Loucy (cell line): ENCODE results near the gene PTTG1IP2.

Source experiments
- EZH2phosphoT487 ChIP-seq: fragments of 200-600 bp; IDR thresholded peaks from 2 replicates; pipeline ENCODE4 v1.6.1; 2018; ENCODE audit warnings: antibody characterized with exemption, mild to moderate bottlenecking, moderate library complexity, borderline replicate concordance
- TF ChIP-seq, protein P1 (sequence below): fragments of 200-600 bp; sonication (generic); conservative IDR thresholded peaks from 2 replicates; pipeline ENCODE4 v1.5.1; 2014; ENCODE audit warnings: mild to moderate bottlenecking, antibody characterized with exemption, low read length

GRCh38 chr7:90474284-90475210 is 5.1 kb downstream of the PTTG1IP2 start:
- no peak for TF ChIP-seq EZH2phosphoT487
- TF ChIP-seq, protein P1, sequence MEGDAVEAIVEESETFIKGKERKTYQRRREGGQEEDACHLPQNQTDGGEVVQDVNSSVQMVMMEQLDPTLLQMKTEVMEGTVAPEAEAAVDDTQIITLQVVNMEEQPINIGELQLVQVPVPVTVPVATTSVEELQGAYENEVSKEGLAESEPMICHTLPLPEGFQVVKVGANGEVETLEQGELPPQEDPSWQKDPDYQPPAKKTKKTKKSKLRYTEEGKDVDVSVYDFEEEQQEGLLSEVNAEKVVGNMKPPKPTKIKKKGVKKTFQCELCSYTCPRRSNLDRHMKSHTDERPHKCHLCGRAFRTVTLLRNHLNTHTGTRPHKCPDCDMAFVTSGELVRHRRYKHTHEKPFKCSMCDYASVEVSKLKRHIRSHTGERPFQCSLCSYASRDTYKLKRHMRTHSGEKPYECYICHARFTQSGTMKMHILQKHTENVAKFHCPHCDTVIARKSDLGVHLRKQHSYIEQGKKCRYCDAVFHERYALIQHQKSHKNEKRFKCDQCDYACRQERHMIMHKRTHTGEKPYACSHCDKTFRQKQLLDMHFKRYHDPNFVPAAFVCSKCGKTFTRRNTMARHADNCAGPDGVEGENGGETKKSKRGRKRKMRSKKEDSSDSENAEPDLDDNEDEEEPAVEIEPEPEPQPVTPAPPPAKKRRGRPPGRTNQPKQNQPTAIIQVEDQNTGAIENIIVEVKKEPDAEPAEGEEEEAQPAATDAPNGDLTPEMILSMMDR, result no peak
